Lower leg skin (tissue), 3 donors: ENCODE measurements around the gene ZNF853.

Source experiments
- POLR2A ChIP-seq, 2 donors: fragments of 450-650 bp; IDR thresholded peaks; one replicate each; pipeline ENCODE4 v1.6.1; 2016 to 2017; ENCODE audit warnings: antibody characterized with exemption in 2 of 2, mild to moderate bottlenecking in 1 of 2, moderate library complexity in 1 of 2
- TF ChIP-seq, protein P1 (sequence below), 3 donors: fragments of 450-650 bp; IDR thresholded peaks; one replicate each; pipeline ENCODE4 v1.5.1; 2016; ENCODE audit warnings: antibody characterized with exemption in 3 of 3, mild to moderate bottlenecking in 3 of 3, moderate library complexity in 2 of 3

DNA sequence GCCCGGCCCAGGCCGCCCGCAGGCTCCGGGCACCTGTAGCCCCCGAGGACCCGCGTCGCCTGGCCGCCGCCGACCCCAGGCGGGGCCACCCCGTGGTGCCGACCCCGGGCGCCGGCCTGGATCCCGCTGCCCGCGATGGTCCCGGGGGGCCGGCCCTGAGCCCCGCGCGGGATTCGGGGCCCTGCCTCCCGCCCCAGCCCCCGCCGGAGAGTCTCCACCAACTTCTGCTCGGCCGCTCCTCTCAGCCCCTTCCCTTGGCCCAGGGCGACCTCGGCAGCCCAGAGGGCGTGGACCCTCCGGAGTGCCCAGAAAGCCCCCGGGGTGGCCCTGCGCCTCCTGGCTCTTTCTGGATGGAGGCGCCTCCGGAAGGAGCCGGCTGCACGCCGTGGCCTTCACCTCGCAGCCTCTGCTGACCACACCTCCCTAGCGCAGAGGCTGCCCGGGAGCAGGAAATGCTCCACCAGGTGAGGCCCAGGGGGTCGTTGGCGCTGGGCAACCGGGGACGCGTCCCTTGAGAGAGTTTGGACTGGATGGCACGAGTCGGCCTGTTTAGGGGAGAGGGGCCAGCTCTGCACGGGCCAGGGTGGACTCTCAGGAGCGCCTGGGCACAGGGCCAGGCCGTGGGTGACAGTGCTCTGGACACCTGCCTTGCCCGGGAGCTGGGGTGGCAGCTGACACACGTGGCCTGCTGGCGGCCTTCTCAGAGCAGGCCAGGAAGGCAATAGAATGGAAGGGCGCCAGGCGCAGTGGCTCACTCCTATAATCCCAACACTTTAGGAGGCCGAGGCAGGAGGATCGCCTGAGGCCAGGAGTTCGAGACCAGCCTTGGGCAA is 529 bp downstream of the ZNF853 start:
- TF ChIP-seq, protein P1, sequence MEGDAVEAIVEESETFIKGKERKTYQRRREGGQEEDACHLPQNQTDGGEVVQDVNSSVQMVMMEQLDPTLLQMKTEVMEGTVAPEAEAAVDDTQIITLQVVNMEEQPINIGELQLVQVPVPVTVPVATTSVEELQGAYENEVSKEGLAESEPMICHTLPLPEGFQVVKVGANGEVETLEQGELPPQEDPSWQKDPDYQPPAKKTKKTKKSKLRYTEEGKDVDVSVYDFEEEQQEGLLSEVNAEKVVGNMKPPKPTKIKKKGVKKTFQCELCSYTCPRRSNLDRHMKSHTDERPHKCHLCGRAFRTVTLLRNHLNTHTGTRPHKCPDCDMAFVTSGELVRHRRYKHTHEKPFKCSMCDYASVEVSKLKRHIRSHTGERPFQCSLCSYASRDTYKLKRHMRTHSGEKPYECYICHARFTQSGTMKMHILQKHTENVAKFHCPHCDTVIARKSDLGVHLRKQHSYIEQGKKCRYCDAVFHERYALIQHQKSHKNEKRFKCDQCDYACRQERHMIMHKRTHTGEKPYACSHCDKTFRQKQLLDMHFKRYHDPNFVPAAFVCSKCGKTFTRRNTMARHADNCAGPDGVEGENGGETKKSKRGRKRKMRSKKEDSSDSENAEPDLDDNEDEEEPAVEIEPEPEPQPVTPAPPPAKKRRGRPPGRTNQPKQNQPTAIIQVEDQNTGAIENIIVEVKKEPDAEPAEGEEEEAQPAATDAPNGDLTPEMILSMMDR (IDR thresholded peaks at IDR 0.05), result no peak
- TF ChIP-seq POLR2A (IDR thresholded peaks at IDR 0.05), result no peak
